ENCODE data around the gene IMMP1L. TPM values are rescaled to one million over a fixed set of nuclear protein-coding genes. Genes with fewer than 3 reads are reported as not detected.

Gene IMMP1L
- total and polyA plus RNA-seq, 2 donors (not counting 1 experiment from before 2014, with no cell fraction given), result 14.3 to 16.5 TPM

- H3K4me3 Mint-ChIP-seq, result no peak overlapping the region
- no peak overlapping the region for H3K9ac ChIP-seq (ENCODE audit: low read length)
- H3K27me3 ChIP-seq (replicated peaks in 1 of 4; ENCODE audit: control extremely low read depth in 1 of 4, control insufficient read depth in 3 of 4, insufficient read depth in 4 of 4, low read length in 3 of 4), result no peaks in the 10 kb centered on the region
- H3K9me3 ChIP-seq (ENCODE audit: control extremely low read depth in 1 of 3, control insufficient read depth in 2 of 3, insufficient read depth in 1 of 3, low read length in 2 of 3), result no peaks in the 10 kb centered on the region
- no peaks in the 10 kb centered on the region for H4K20me1 ChIP-seq (ENCODE audit: control insufficient read depth, insufficient read depth, low read length, poor library complexity, severe bottlenecking)
- no peak for TF ChIP-seq EZH2 (IDR thresholded peaks at IDR 0.05; ENCODE audit: borderline replicate concordance, insufficient read depth, low read depth, low read length, poor library complexity, severe bottlenecking)
- TF ChIP-seq CTCF (IDR thresholded peaks at IDR 0.05), result no peak
- H3K4me1 ChIP-seq (ENCODE audit: control insufficient read depth in 2 of 2, insufficient read depth in 2 of 2, low read length in 2 of 2), result no peaks in the 10 kb centered on the region
- no peaks in the 10 kb centered on the region for H3K36me3 ChIP-seq (replicated peaks in 1 of 2; ENCODE audit: control extremely low read depth in 1 of 2, control insufficient read depth in 1 of 2, extremely low read depth in 1 of 2, insufficient read depth in 2 of 2, low read length in 1 of 2)
- no peak overlapping the region for H3K4me2 ChIP-seq (replicated peaks; ENCODE audit: low read depth, low read length, poor library complexity, severe bottlenecking)
- H3K27me3 Mint-ChIP-seq, result no peaks in the 10 kb centered on the region
- no peaks in the 10 kb centered on the region for H3K4me1 Mint-ChIP-seq
- intact Hi-C loops (cut with micrococcal nuclease), result no loop called here
- CTCF ChIA-PET, result no interaction called here
- no peak overlapping the region for H2AFZ ChIP-seq (ENCODE audit: insufficient read depth, low read depth, low read length, poor library complexity, severe bottlenecking)
- no peaks in the 10 kb centered on the region for H3K79me2 ChIP-seq (ENCODE audit: control insufficient read depth, insufficient read depth, low read length)
- no peak for DNase-seq
- POLR2A ChIA-PET, result no interaction called here
- no peak for ATAC-seq (ENCODE audit: low read depth)
- no peak overlapping the region for H3K4me3 ChIP-seq (ENCODE audit: control extremely low read depth in 1 of 5, extremely low read depth in 1 of 5, insufficient read depth in 1 of 5, low read depth in 2 of 5, low read length in 4 of 5)
- no peaks in the 10 kb centered on the region for H3K9me3 Mint-ChIP-seq (ENCODE audit: insufficient read depth)
- no peak overlapping the region for H3K27ac Mint-ChIP-seq
- H3K27ac ChIP-seq (ENCODE audit: low read length in 2 of 2), result no peak overlapping the region
Observed at GRCh38 chr11:31521497-31522150, 12.2 kb upstream of the IMMP1L start.

GRCh38 chr11:31512117-31512516 lies 2.7 kb upstream of the IMMP1L start:
- H3K27ac Mint-ChIP-seq, result no peak overlapping the region
- H3K36me3 ChIP-seq (replicated peaks in 1 of 2; ENCODE audit: control extremely low read depth in 1 of 2, control insufficient read depth in 1 of 2, extremely low read depth in 1 of 2, insufficient read depth in 2 of 2, low read length in 1 of 2), result no peaks in the 10 kb centered on the region
- H3K4me1 ChIP-seq (ENCODE audit: control insufficient read depth in 2 of 2, insufficient read depth in 2 of 2, low read length in 2 of 2), result peaks cover 6 to 19% of the 10 kb centered on the region in 2 donors
- H3K27me3 Mint-ChIP-seq, result no peaks in the 10 kb centered on the region
- no peak overlapping the region for H3K4me3 ChIP-seq (ENCODE audit: control extremely low read depth in 1 of 5, extremely low read depth in 1 of 5, insufficient read depth in 1 of 5, low read depth in 2 of 5, low read length in 4 of 5)
- H2AFZ ChIP-seq (ENCODE audit: insufficient read depth, low read depth, low read length, poor library complexity, severe bottlenecking), result no peak overlapping the region
- H3K4me1 Mint-ChIP-seq, result peaks cover 28% of the 10 kb centered on the region
- POLR2A ChIA-PET, result interaction anchor here (0.9 kb wide), 1 partner anchor 143 kb away, joined by 4 read pairs; the partner anchor contains the start of genes DCDC1 and DNAJC24
- H3K27ac ChIP-seq (ENCODE audit: low read length in 2 of 2), result no peak overlapping the region
- DNase-seq, result no peak
- no peak overlapping the region for H3K4me3 Mint-ChIP-seq
- H3K79me2 ChIP-seq (ENCODE audit: control insufficient read depth, insufficient read depth, low read length), result peaks cover 42% of the 10 kb centered on the region
- no peaks in the 10 kb centered on the region for H3K27me3 ChIP-seq (replicated peaks in 1 of 4; ENCODE audit: control extremely low read depth in 1 of 4, control insufficient read depth in 3 of 4, insufficient read depth in 4 of 4, low read length in 3 of 4)
- ATAC-seq (ENCODE audit: low read depth), result no peak
- H3K9ac ChIP-seq (ENCODE audit: low read length), result no peak overlapping the region
- CTCF ChIA-PET, result no interaction called here
- WGBS (ENCODE audit: insufficient coverage), result 100% methylated on average over 1 of the region's 6 CpGs
- no peaks in the 10 kb centered on the region for H3K9me3 Mint-ChIP-seq (ENCODE audit: insufficient read depth)
- TF ChIP-seq EZH2 (IDR thresholded peaks at IDR 0.05; ENCODE audit: borderline replicate concordance, insufficient read depth, low read depth, low read length, poor library complexity, severe bottlenecking), result no peak
- TF ChIP-seq CTCF (IDR thresholded peaks at IDR 0.05), result no peak
- intact Hi-C loops (cut with micrococcal nuclease), result no loop called here
- no peak overlapping the region for H3K4me2 ChIP-seq (replicated peaks; ENCODE audit: low read depth, low read length, poor library complexity, severe bottlenecking)
- no peaks in the 10 kb centered on the region for H3K9me3 ChIP-seq (ENCODE audit: control extremely low read depth in 1 of 3, control insufficient read depth in 2 of 3, insufficient read depth in 1 of 3, low read length in 2 of 3)
- H4K20me1 ChIP-seq (ENCODE audit: control insufficient read depth, insufficient read depth, low read length, poor library complexity, severe bottlenecking), result no peaks in the 10 kb centered on the region

Measured in B cell (primary cell).